HepG2 (cell line): ENCODE data around the gene BRD2. TPM values are rescaled to one million over a fixed set of nuclear protein-coding genes. Genes with fewer than 3 reads are reported as not detected.

Experiments used
- ARNT2 ChIP-seq: sonication (generic); formaldehyde crosslinking; IDR thresholded peaks from 2 replicates; pipeline ENCODE4 v1.8.0; 2022; ENCODE audit warnings: mild to moderate bottlenecking, low read depth, missing genetic modification reagents, moderate library complexity
- CREB1 ChIP-seq, 2 experiments: fragments of 450-650 bp in 1 of 2; IDR thresholded peaks; 2 replicates each; pipeline ENCODE4 v1.6.1; 2016 to 2017; ENCODE audit warnings: control low read depth in 1 of 2, mild to moderate bottlenecking in 1 of 2, missing compliant biosample characterization in 1 of 2, missing genetic modification characterization in 1 of 2
- GPN1 ChIP-seq: sonication (generic); formaldehyde crosslinking; IDR thresholded peaks from 2 replicates; pipeline ENCODE4 v1.5.1; 2020; ENCODE audit warnings: missing genetic modification reagents, borderline replicate concordance
- GTF3A ChIP-seq: sonication (generic); formaldehyde crosslinking; conservative IDR thresholded peaks from 2 replicates; pipeline ENCODE4 v1.4.0; 2020; ENCODE audit warnings: mild to moderate bottlenecking, missing genetic modification reagents
- KLF13 ChIP-seq: sonication (generic); formaldehyde crosslinking; IDR thresholded peaks from 2 replicates; pipeline ENCODE4 v1.4.0; 2020; ENCODE audit warnings: mild to moderate bottlenecking, missing genetic modification reagents
- MED8 ChIP-seq: sonication (generic); formaldehyde crosslinking; IDR thresholded peaks from 2 replicates; pipeline ENCODE4 v1.8.1; 2023; ENCODE audit warnings: mild to moderate bottlenecking, missing genetic modification reagents; ENCODE audit not compliant: insufficient replicate concordance
- MXI1 ChIP-seq: IDR thresholded peaks from 3 replicates; pipeline ENCODE4 v1.6.1; 2012; ENCODE audit warnings: low read depth, low read length, inconsistent platforms, borderline replicate concordance
- MYNN ChIP-seq: sonication (generic); formaldehyde crosslinking; IDR thresholded peaks from 2 replicates; pipeline ENCODE4 v1.4.0; 2020; ENCODE audit warnings: mild to moderate bottlenecking, low read depth, missing genetic modification reagents
- NBN ChIP-seq: fragments of 450-650 bp; conservative IDR thresholded peaks from 2 replicates; pipeline ENCODE4 v1.6.1; 2017
- NR2F2 ChIP-seq: IDR thresholded peaks from 2 replicates; pipeline ENCODE4 v1.6.1; 2012; ENCODE audit warnings: low read depth, inconsistent platforms, borderline replicate concordance
- SALL2 ChIP-seq: sonication (generic); formaldehyde crosslinking; IDR thresholded peaks from 2 replicates; pipeline ENCODE4 v1.8.1; 2023; ENCODE audit warnings: mild to moderate bottlenecking, missing genetic modification reagents, inconsistent platforms
- TRAFD1 ChIP-seq: sonication (generic); formaldehyde crosslinking; IDR thresholded peaks from 2 replicates; pipeline ENCODE4 v1.5.1; 2020; ENCODE audit warnings: missing genetic modification reagents, mild to moderate bottlenecking, borderline replicate concordance
- ZC3H13 ChIP-seq: sonication (generic); formaldehyde crosslinking; IDR thresholded peaks from 2 replicates; pipeline ENCODE4 v1.8.1; 2023; ENCODE audit warnings: mild to moderate bottlenecking, missing genetic modification reagents, moderate library complexity
- ZFP82 ChIP-seq: sonication (generic); formaldehyde crosslinking; IDR thresholded peaks from 2 replicates; pipeline ENCODE4 v1.5.1; 2020; ENCODE audit warnings: mild to moderate bottlenecking, missing genetic modification reagents, borderline replicate concordance
- ZNF276 ChIP-seq: sonication (generic); formaldehyde crosslinking; IDR thresholded peaks from 2 replicates; pipeline ENCODE4 v1.4.0; 2020; ENCODE audit warnings: mild to moderate bottlenecking, low read depth, missing genetic modification reagents
- ZNF441 ChIP-seq: sonication (generic); formaldehyde crosslinking; IDR thresholded peaks from 2 replicates; pipeline ENCODE4 v1.7.0; 2021; ENCODE audit warnings: missing genetic modification reagents, borderline replicate concordance
- ZNF567 ChIP-seq: sonication (generic); formaldehyde crosslinking; IDR thresholded peaks from 2 replicates; pipeline ENCODE4 v1.8.1; 2023; ENCODE audit warnings: mild to moderate bottlenecking, missing genetic modification reagents, borderline replicate concordance
- ZNF652 ChIP-seq: IDR thresholded peaks from 2 replicates; pipeline ENCODE4 v1.6.1; 2016; ENCODE audit warnings: low read depth, borderline replicate concordance
- ZNF747 ChIP-seq: sonication (generic); formaldehyde crosslinking; IDR thresholded peaks from 2 replicates; pipeline ENCODE4 v1.8.1; 2023; ENCODE audit warnings: missing genetic modification reagents, mild to moderate bottlenecking, borderline replicate concordance
- ZNF776 ChIP-seq: sonication (generic); formaldehyde crosslinking; IDR thresholded peaks from 2 replicates; pipeline ENCODE4 v1.4.0; 2020; ENCODE audit warnings: mild to moderate bottlenecking, missing genetic modification reagents
- ZNF792 ChIP-seq: IDR thresholded peaks from 2 replicates; pipeline ENCODE4 v1.6.1; 2016
- polyA plus RNA-seq, 8 experiments: library from polyadenylated mRNA; depleted of rRNA in 3 of 8; stranded (reverse) in 7 of 8; unstranded in 1 of 8; fragments of >200 nt; fragmentation: Illumina TruSeq in 4 of 8; extraction: Trizol in 4 of 8; gene quantifications; 2 replicates each; pipeline versions ENCODE4 v1.2.1 to v1.2.3, GENCODE V29; 2011 to 2016; ENCODE audit warnings: low read depth in 4 of 8, missing spikeins in 1 of 8, mixed read lengths in 1 of 8; ENCODE audit not compliant: insufficient read depth in 1 of 8
- total RNA-seq, 5 experiments: library from RNA; depleted of rRNA; stranded (reverse); fragments of >200 nt; fragmentation: Illumina TruSeq; extraction: Trizol; gene quantifications; 2 replicates each; pipeline ENCODE4 v1.2.3, GENCODE V29; 2016; ENCODE audit warnings: low read depth in 1 of 5
- TF ChIP-seq, protein P1 (sequence below): sonication (generic); formaldehyde crosslinking; IDR thresholded peaks from 2 replicates; pipeline ENCODE4 v1.4.0; 2020; ENCODE audit warnings: missing genetic modification reagents

BRD2 gene
- total and polyA plus RNA-seq, 2 of the 13 experiments (the other 11 are each of a cell fraction or from before 2014, with no cell fraction given) = 143 to 202 TPM

- no peak for TF ChIP-seq CREB1 (IDR thresholded peaks at IDR 0.05)
- TF ChIP-seq CREB1 (CRISPR knock-in tag; IDR thresholded peaks at IDR 0.05) = no peak
- TF ChIP-seq ZNF776 (CRISPR knock-in tag) = peak; percentile 51; the same call in 1 of the 2 replicates
- no peak; the same call in 1 of the 2 replicates for TF ChIP-seq SALL2
- peak; percentile 94; the same call in 1 of the 2 replicates for TF ChIP-seq KLF13 (CRISPR knock-in tag)
- TF ChIP-seq NBN = no peak
- no peak for TF ChIP-seq GTF3A (CRISPR knock-in tag)
- TF ChIP-seq ZNF441 (CRISPR knock-in tag) = no peak
- TF ChIP-seq ZNF792 (CRISPR knock-in tag) = peak; percentile 28; the same call in 1 of the 2 replicates
- TF ChIP-seq ZNF747 (CRISPR knock-in tag) = no peak; the same call in 1 of the 2 replicates
- TF ChIP-seq GPN1 = peak; percentile 72; the same call in 1 of the 2 replicates
- no peak for TF ChIP-seq ZNF652 (CRISPR knock-in tag)
- TF ChIP-seq ARNT2 = no peak
- no peak; the same call in 2 of the 3 replicates for TF ChIP-seq MXI1
- TF ChIP-seq ZNF276 (CRISPR knock-in tag) = no peak
- no peak; the same call in 1 of the 2 replicates for TF ChIP-seq ZC3H13 (CRISPR knock-in tag)
- TF ChIP-seq, protein P1, sequence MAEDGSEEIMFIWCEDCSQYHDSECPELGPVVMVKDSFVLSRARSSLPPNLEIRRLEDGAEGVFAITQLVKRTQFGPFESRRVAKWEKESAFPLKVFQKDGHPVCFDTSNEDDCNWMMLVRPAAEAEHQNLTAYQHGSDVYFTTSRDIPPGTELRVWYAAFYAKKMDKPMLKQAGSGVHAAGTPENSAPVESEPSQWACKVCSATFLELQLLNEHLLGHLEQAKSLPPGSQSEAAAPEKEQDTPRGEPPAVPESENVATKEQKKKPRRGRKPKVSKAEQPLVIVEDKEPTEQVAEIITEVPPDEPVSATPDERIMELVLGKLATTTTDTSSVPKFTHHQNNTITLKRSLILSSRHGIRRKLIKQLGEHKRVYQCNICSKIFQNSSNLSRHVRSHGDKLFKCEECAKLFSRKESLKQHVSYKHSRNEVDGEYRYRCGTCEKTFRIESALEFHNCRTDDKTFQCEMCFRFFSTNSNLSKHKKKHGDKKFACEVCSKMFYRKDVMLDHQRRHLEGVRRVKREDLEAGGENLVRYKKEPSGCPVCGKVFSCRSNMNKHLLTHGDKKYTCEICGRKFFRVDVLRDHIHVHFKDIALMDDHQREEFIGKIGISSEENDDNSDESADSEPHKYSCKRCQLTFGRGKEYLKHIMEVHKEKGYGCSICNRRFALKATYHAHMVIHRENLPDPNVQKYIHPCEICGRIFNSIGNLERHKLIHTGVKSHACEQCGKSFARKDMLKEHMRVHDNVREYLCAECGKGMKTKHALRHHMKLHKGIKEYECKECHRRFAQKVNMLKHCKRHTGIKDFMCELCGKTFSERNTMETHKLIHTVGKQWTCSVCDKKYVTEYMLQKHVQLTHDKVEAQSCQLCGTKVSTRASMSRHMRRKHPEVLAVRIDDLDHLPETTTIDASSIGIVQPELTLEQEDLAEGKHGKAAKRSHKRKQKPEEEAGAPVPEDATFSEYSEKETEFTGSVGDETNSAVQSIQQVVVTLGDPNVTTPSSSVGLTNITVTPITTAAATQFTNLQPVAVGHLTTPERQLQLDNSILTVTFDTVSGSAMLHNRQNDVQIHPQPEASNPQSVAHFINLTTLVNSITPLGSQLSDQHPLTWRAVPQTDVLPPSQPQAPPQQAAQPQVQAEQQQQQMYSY (CRISPR knock-in tag) = no peak; the same call in 1 of the 2 replicates
- TF ChIP-seq NR2F2 = no peak
- TF ChIP-seq ZFP82 = no peak
- peak; percentile 82 for TF ChIP-seq MED8
- no peak for TF ChIP-seq MYNN
- peak; percentile 80; the same call in 1 of the 2 replicates for TF ChIP-seq ZNF567 (CRISPR knock-in tag)
- TF ChIP-seq TRAFD1 = no peak
Observed at GRCh38 chr6:32968867-32969684, 682 bp downstream of the BRD2 start (continued).
